H9 (cell line): Measurements from ENCODE around the gene PHKA2. TPM values are rescaled to one million over a fixed set of nuclear protein-coding genes. Genes with fewer than 3 reads are reported as not detected.

ENCODE experiments used
- DNase-seq: peaks from one replicate; pipeline ENCODE4 v3.0.0-alpha.2; 2017
- H2AFZ ChIP-seq: one replicate; pipeline ENCODE4 v1.6.1; 2013; ENCODE audit warnings: mild to moderate bottlenecking, low read length, control low read depth, moderate library complexity
- H2AK5ac ChIP-seq: 2 replicates; pipeline ENCODE4 v1.6.1; 2013; ENCODE audit warnings: low read length, control low read depth, mixed read lengths; ENCODE audit not compliant: insufficient read length
- H2BK120ac ChIP-seq: one replicate; pipeline ENCODE4 v1.6.1; 2013; ENCODE audit warnings: low read depth, mild to moderate bottlenecking, low read length, control low read depth, inconsistent platforms; ENCODE audit not compliant: poor library complexity, severe bottlenecking
- H2BK12ac ChIP-seq: 2 replicates; pipeline ENCODE4 v1.6.1; 2013; ENCODE audit warnings: low read length, control low read depth, mixed read lengths, low read depth; ENCODE audit not compliant: insufficient read length
- H2BK15ac ChIP-seq: 2 replicates; pipeline ENCODE4 v1.6.1; 2013; ENCODE audit warnings: low read depth, low read length, control low read depth
- H2BK20ac ChIP-seq: one replicate; pipeline ENCODE4 v1.6.1; 2013; ENCODE audit warnings: low read depth, mild to moderate bottlenecking, low read length, control low read depth, inconsistent platforms; ENCODE audit not compliant: poor library complexity, severe bottlenecking
- H2BK5ac ChIP-seq: 2 replicates; pipeline ENCODE4 v1.6.1; 2013; ENCODE audit warnings: low read length, control low read depth, mixed read lengths; ENCODE audit not compliant: insufficient read length
- H3K14ac ChIP-seq: 2 replicates; pipeline ENCODE4 v1.6.1; 2013; ENCODE audit warnings: low read length, control low read depth; ENCODE audit not compliant: insufficient read depth
- H3K18ac ChIP-seq: 2 replicates; pipeline ENCODE4 v1.6.1; 2013; ENCODE audit warnings: low read depth, mild to moderate bottlenecking, mixed read lengths, low read length, control low read depth; ENCODE audit not compliant: insufficient read length
- H3K23ac ChIP-seq: 2 replicates; pipeline ENCODE4 v1.6.1; 2013; ENCODE audit warnings: low read length, control low read depth, mixed read lengths, low read depth; ENCODE audit not compliant: insufficient read length
- H3K23me2 ChIP-seq: 2 replicates; pipeline ENCODE4 v1.6.1; 2013; ENCODE audit warnings: low read depth, mild to moderate bottlenecking, mixed read lengths, low read length, control low read depth; ENCODE audit not compliant: insufficient read length, poor library complexity, severe bottlenecking
- H3K27ac ChIP-seq: 2 replicates; pipeline ENCODE4 v1.5.1; 2013; ENCODE audit warnings: low read length, control low read depth, mixed read lengths, low read depth; ENCODE audit not compliant: insufficient read length
- H3K27me3 ChIP-seq: 2 replicates; pipeline ENCODE4 v1.6.1; 2013; ENCODE audit warnings: low read length, control low read depth, inconsistent platforms; ENCODE audit not compliant: insufficient read depth
- H3K4ac ChIP-seq: 2 replicates; pipeline ENCODE4 v1.6.1; 2013; ENCODE audit warnings: low read depth, mild to moderate bottlenecking, control low read depth, inconsistent platforms, low read length, moderate library complexity
- H3K4me1 ChIP-seq: 2 replicates; pipeline ENCODE4 v1.6.1; 2013; ENCODE audit warnings: low read length, control low read depth, inconsistent platforms; ENCODE audit not compliant: insufficient read depth
- H3K4me2 ChIP-seq: 2 replicates; pipeline ENCODE4 v1.6.1; 2013; ENCODE audit warnings: low read length, control low read depth, mixed read lengths; ENCODE audit not compliant: insufficient read length, insufficient read depth
- H3K56ac ChIP-seq: 2 replicates; pipeline ENCODE4 v1.6.1; 2013; ENCODE audit warnings: low read depth, mild to moderate bottlenecking, mixed read lengths, low read length, control low read depth; ENCODE audit not compliant: insufficient read length
- H3K79me1 ChIP-seq: 2 replicates; pipeline ENCODE4 v1.6.1; 2013; ENCODE audit warnings: low read depth, mild to moderate bottlenecking, moderate library complexity, low read length, control low read depth, inconsistent platforms; ENCODE audit not compliant: insufficient read depth, poor library complexity, severe bottlenecking
- H3K79me2 ChIP-seq: 2 replicates; pipeline ENCODE4 v1.6.1; 2013; ENCODE audit warnings: low read length, control low read depth, inconsistent platforms; ENCODE audit not compliant: insufficient read depth
- H3K9ac ChIP-seq: 2 replicates; pipeline ENCODE4 v1.6.1; 2013; ENCODE audit warnings: low read length, control low read depth, mixed read lengths; ENCODE audit not compliant: insufficient read length; ENCODE audit errors: extremely low read depth
- H3K9me3 ChIP-seq: one replicate; pipeline ENCODE4 v1.6.1; 2013; ENCODE audit warnings: low read depth, low read length, inconsistent platforms; ENCODE audit not compliant: control insufficient read depth
- H3T11ph ChIP-seq: one replicate; pipeline ENCODE4 v1.6.1; 2013; ENCODE audit warnings: mild to moderate bottlenecking, low read length, control low read depth, inconsistent platforms
- H4K20me1 ChIP-seq: one replicate; pipeline ENCODE4 v1.6.1; 2013; ENCODE audit not compliant: control insufficient read depth, insufficient read length, insufficient read depth
- H4K5ac ChIP-seq: 2 replicates; pipeline ENCODE4 v1.6.1; 2013; ENCODE audit warnings: low read depth, mild to moderate bottlenecking, mixed read lengths, low read length, control low read depth; ENCODE audit not compliant: insufficient read length
- H4K8ac ChIP-seq: replicated peaks from 2 replicates; pipeline ENCODE4 v1.6.1; 2013; ENCODE audit warnings: low read length, control low read depth, mixed read lengths, low read depth; ENCODE audit not compliant: insufficient read length
- H4K91ac ChIP-seq: 2 replicates; pipeline ENCODE4 v1.6.1; 2013; ENCODE audit warnings: low read depth, mild to moderate bottlenecking, moderate library complexity, mixed read lengths, low read length, control low read depth; ENCODE audit not compliant: insufficient read length
- H3K27ac Mint-ChIP-seq, 3 experiments: 2 replicates in 2 of 3; 3 replicates in 1 of 3; pipeline ENCODE4 v1.8.0; 2020 to 2021; ENCODE audit warnings: mixed read lengths in 3 of 3, mild to moderate bottlenecking in 1 of 3, moderate library complexity in 1 of 3
- H3K27me3 Mint-ChIP-seq: 2 replicates; pipeline ENCODE4 v1.8.0; 2021; ENCODE audit warnings: low read depth, mild to moderate bottlenecking, moderate library complexity, mixed read lengths
- H3K36me3 Mint-ChIP-seq, 3 experiments: 2 replicates in 2 of 3; 3 replicates in 1 of 3; pipeline ENCODE4 v1.8.0; 2020 to 2021; ENCODE audit warnings: low read depth in 3 of 3, mixed read lengths in 3 of 3; ENCODE audit not compliant: insufficient read depth in 1 of 3
- H3K4me1 Mint-ChIP-seq, 2 experiments: 2 replicates each; pipeline ENCODE4 v1.8.0; 2020; ENCODE audit warnings: mixed read lengths in 2 of 2
- H3K4me3 Mint-ChIP-seq, 2 experiments: 2 replicates in 1 of 2; 3 replicates in 1 of 2; pipeline ENCODE4 v1.8.0; 2020 to 2021; ENCODE audit warnings: mild to moderate bottlenecking in 2 of 2, mixed read lengths in 2 of 2, moderate library complexity in 1 of 2
- H3K9me3 Mint-ChIP-seq, 2 experiments: 2 replicates in 1 of 2; 3 replicates in 1 of 2; pipeline ENCODE4 v1.8.0; 2020; ENCODE audit warnings: mild to moderate bottlenecking in 2 of 2, mixed read lengths in 2 of 2, moderate library complexity in 1 of 2
- CTCF ChIP-seq: fragments of 200-600 bp; sonication (generic); conservative IDR thresholded peaks from 3 replicates; pipeline ENCODE4 v1.8.0; 2021; ENCODE audit warnings: antibody characterized with exemption, mild to moderate bottlenecking
- WGBS: extraction: QIAGEN DNeasy Blood & Tissue Kit; methylation state at CpG from one replicate; pipeline ENCODE4 v1.1.7; 2013; ENCODE audit warnings: missing lambda C conversion rate, low lambda C conversion rate, mixed read lengths; ENCODE audit not compliant: insufficient read length; ENCODE audit errors: extremely low coverage; 5-methylcytosine and 5-hydroxymethylcytosine counted together
- total RNA-seq: library from RNA; stranded (reverse); gene quantifications from 2 replicates; pipeline ENCODE4 v1.2.1, GENCODE V29; 2021

PHKA2 gene
- total RNA-seq, 1 experiment from 2014 or later: 24.2 TPM

- no peak for DNase-seq
- WGBS: no CpG with 5 or more reads among the region's 4 CpGs
Observed at GRCh38 chrX:18964026-18964425, 19.9 kb downstream of the PHKA2 start.

More at GRCh38 chrX:18964026-18964425, 19.9 kb downstream of the PHKA2 start:
- Mint-ChIP-seq H3K4me1 (peaks cover 6 to 7% of the 10 kb centered on the region in 2 experiments), H3K36me3 (peaks cover 0 to 15% (median 3%) of the 10 kb centered on the region in 3 experiments; a peak in 3 of 7 replicates), H3K9me3 (peaks cover 66 to 72% of the 10 kb centered on the region in 2 experiments), H3K27ac (peak overlapping the region in 1 of 3 experiments; percentile 64; a peak in 1 of 7 replicates), H3K4me3 (no peak overlapping the region), H3K27me3 (no peaks in the 10 kb centered on the region; the same call in 1 of the 2 replicates)
- Histone ChIP-seq H3K27me3 (no peaks in the 10 kb centered on the region), H2AK5ac (no peak overlapping the region), H4K8ac (no peak overlapping the region), H3K27ac (no peak overlapping the region), H2BK120ac (no peak overlapping the region), H3T11ph (no peak overlapping the region), H3K79me2 (no peaks in the 10 kb centered on the region), H3K23ac (no peak overlapping the region), H2BK12ac (no peak overlapping the region), H3K9ac (no peak overlapping the region), H3K18ac (no peak overlapping the region), H2BK20ac (no peak overlapping the region), H3K23me2 (no peaks in the 10 kb centered on the region), H3K9me3 (peaks cover 14% of the 10 kb centered on the region), H4K5ac (no peak overlapping the region), H3K56ac (no peak overlapping the region), H3K79me1 (no peaks in the 10 kb centered on the region), H4K20me1 (no peaks in the 10 kb centered on the region), H3K4me1 (no peaks in the 10 kb centered on the region), H3K14ac (no peak overlapping the region), H2AFZ (no peak overlapping the region), H2BK15ac (no peak overlapping the region), H2BK5ac (no peak overlapping the region), H3K4ac (no peak overlapping the region), H4K91ac (no peak overlapping the region), H3K4me2 (no peak overlapping the region)
- no peak for TF ChIP-seq CTCF
